GM12872 (cell line): ENCODE measurements around the gene FAM234B.

Experiments used
- TF ChIP-seq, protein P1 (sequence below): IDR thresholded peaks from 3 replicates; pipeline ENCODE4 v1.5.1; 2011; ENCODE audit warnings: low read depth, mild to moderate bottlenecking, low read length, moderate library complexity; ENCODE audit not compliant: insufficient read depth

FAM234B gene

GRCh38 chr12:13127444-13127843 is 83.3 kb downstream of the FAM234B start:
- TF ChIP-seq, protein P1, sequence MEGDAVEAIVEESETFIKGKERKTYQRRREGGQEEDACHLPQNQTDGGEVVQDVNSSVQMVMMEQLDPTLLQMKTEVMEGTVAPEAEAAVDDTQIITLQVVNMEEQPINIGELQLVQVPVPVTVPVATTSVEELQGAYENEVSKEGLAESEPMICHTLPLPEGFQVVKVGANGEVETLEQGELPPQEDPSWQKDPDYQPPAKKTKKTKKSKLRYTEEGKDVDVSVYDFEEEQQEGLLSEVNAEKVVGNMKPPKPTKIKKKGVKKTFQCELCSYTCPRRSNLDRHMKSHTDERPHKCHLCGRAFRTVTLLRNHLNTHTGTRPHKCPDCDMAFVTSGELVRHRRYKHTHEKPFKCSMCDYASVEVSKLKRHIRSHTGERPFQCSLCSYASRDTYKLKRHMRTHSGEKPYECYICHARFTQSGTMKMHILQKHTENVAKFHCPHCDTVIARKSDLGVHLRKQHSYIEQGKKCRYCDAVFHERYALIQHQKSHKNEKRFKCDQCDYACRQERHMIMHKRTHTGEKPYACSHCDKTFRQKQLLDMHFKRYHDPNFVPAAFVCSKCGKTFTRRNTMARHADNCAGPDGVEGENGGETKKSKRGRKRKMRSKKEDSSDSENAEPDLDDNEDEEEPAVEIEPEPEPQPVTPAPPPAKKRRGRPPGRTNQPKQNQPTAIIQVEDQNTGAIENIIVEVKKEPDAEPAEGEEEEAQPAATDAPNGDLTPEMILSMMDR: no peak

DNA sequence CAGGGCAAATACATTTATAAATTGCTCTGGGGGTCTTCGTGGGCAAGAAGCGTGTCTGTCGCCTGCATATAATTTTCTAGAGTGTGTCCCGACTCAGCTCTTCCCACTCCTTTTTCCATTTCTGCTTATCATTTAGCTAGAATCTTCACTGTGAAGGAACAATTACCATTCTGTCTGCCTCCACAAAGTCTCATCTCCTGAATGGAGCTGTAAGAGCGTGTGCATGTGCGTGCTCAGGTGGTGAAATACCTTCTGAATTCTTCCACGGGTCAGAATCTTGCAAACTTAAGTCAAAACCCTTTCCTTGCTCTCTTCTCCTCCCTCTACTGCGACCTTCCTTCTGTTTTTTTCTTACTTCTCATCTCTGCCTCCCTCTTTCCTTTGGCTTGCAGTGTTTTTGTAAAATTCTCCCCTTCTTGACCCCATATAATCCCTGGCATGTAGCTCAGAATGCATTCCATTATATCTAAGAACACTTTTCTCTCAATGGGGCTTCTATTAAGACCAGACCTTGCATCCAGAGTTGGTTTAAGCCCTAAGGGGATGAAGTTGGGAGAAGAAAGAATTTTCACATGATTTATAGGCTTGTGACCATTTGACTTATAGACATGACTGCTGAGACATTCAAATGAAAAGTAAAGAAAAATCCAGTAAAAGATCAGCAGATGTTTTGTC is 84.2 kb downstream of the FAM234B start:
- TF ChIP-seq, protein P1: no peak

DNA sequence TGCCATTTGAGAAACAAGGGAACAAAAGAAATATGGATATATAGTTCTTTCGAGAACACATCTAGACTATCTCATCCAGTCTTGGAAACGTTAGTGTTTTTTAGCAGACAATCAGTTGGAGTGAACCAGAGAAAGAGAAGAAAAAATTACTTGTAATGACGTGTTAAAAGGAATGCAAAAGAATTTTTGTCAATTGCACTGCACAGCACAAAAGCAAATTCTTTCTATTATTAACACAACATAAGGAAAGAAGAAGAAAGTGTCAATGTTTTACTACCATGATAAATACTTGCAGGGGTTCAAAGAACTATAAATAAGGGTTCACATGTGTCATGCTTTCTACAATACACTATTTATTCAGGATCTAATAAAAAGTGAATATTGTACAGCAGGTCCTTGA is 86.8 kb downstream of the FAM234B start:
- TF ChIP-seq, protein P1: no peak
